Endodermal cell (in vitro differentiated cells): ENCODE data around the gene CLCN7. TPM values are rescaled to one million over a fixed set of nuclear protein-coding genes. Genes with fewer than 3 reads are reported as not detected.

Experiments used
- DNase-seq: peaks from one replicate; pipeline ENCODE4 v3.0.0-alpha.2; 2017
- H3K27ac ChIP-seq: 2 replicates; pipeline ENCODE4 v1.5.1; 2013; ENCODE audit warnings: mild to moderate bottlenecking, low read depth, low read length, moderate library complexity
- H3K27me3 ChIP-seq: 2 replicates; pipeline ENCODE4 v1.6.1; 2013; ENCODE audit warnings: mild to moderate bottlenecking, low read length, moderate library complexity; ENCODE audit not compliant: insufficient read depth, control insufficient read depth, poor library complexity, severe bottlenecking
- H3K36me3 ChIP-seq: 2 replicates; pipeline ENCODE4 v1.7.0; 2013; ENCODE audit warnings: mild to moderate bottlenecking, low read length, moderate library complexity; ENCODE audit not compliant: control insufficient read depth, insufficient read depth
- H3K4me1 ChIP-seq: one replicate; pipeline ENCODE4 v1.7.0; 2013; ENCODE audit warnings: low read length; ENCODE audit not compliant: control insufficient read depth, insufficient read depth
- H3K4me3 ChIP-seq: 2 replicates; pipeline ENCODE4 v1.5.1; 2013; ENCODE audit warnings: mild to moderate bottlenecking, low read length, moderate library complexity
- H3K9ac ChIP-seq: 2 replicates; pipeline ENCODE4 v1.6.1; 2013; ENCODE audit warnings: mild to moderate bottlenecking, low read length, moderate library complexity; ENCODE audit not compliant: poor library complexity, severe bottlenecking; ENCODE audit errors: extremely low read depth
- H3K9me3 ChIP-seq: 2 replicates; pipeline ENCODE4 v1.6.1; 2013; ENCODE audit warnings: mild to moderate bottlenecking, low read length, moderate library complexity; ENCODE audit not compliant: control insufficient read depth
- H3K27ac Mint-ChIP-seq: 2 replicates; pipeline ENCODE4 v1.8.0; 2020; ENCODE audit warnings: mixed read lengths
- H3K27me3 Mint-ChIP-seq: 2 replicates; pipeline ENCODE4 v1.8.0; 2021; ENCODE audit warnings: mild to moderate bottlenecking, mixed read lengths; ENCODE audit not compliant: insufficient read depth
- H3K36me3 Mint-ChIP-seq: 2 replicates; pipeline ENCODE4 v1.8.0; 2020; ENCODE audit warnings: low read depth, mixed read lengths
- H3K4me1 Mint-ChIP-seq: 2 replicates; pipeline ENCODE4 v1.8.0; 2020; ENCODE audit warnings: mixed read lengths
- H3K4me3 Mint-ChIP-seq: 2 replicates; pipeline ENCODE4 v1.8.0; 2020; ENCODE audit warnings: mild to moderate bottlenecking, moderate library complexity, mixed read lengths
- H3K9me3 Mint-ChIP-seq: 2 replicates; pipeline ENCODE4 v1.8.0; 2020; ENCODE audit warnings: mild to moderate bottlenecking, mixed read lengths
- CTCF ChIP-seq: fragments of 200-600 bp; sonication (generic); conservative IDR thresholded peaks from 2 replicates; pipeline ENCODE4 v1.5.0; 2021; ENCODE audit warnings: antibody characterized with exemption, mild to moderate bottlenecking
- WGBS, 2 experiments: methylation state at CpG; one replicate each; pipeline versions ENCODE4 v1.1.5 to v1.1.7; 2013; ENCODE audit warnings: missing lambda C conversion rate in 2 of 2, mixed read lengths in 1 of 2; ENCODE audit not compliant: insufficient coverage in 1 of 2, insufficient read length in 1 of 2; 5-methylcytosine and 5-hydroxymethylcytosine counted together
- total RNA-seq, 2 donors: library from RNA; stranded (reverse); fragmentation: NEBNext Ultra II Directional in 1 of 2; extraction: Animal tissue kit (Norgen Biotek cat#: 25700) in 1 of 2; gene quantifications; 2 replicates in 1 of 2; 3 replicates in 1 of 2; pipeline ENCODE4 v1.2.1, GENCODE V29; 2021

The CLCN7 gene
- total RNA-seq, 2 donors from 2014 or later: 94.4 to 96.7 TPM

GRCh38 chr16:1461146-1461545 is 13.7 kb downstream of the CLCN7 start:
- Histone ChIP-seq H3K9ac (no peak overlapping the region), H3K4me1 (no peaks in the 10 kb centered on the region), H3K9me3 (no peaks in the 10 kb centered on the region), H3K36me3 (peaks cover 14% of the 10 kb centered on the region), H3K27me3 (no peaks in the 10 kb centered on the region), H3K27ac (no peak overlapping the region), H3K4me3 (no peak overlapping the region)
- H3K4me3 Mint-ChIP-seq: no peak overlapping the region
- H3K9me3 Mint-ChIP-seq: no peaks in the 10 kb centered on the region
- peaks cover 31% of the 10 kb centered on the region for H3K36me3 Mint-ChIP-seq
- TF ChIP-seq CTCF: no peak
- no peaks in the 10 kb centered on the region for H3K27me3 Mint-ChIP-seq
- no peaks in the 10 kb centered on the region for H3K4me1 Mint-ChIP-seq
- DNase-seq: no peak
- no peak overlapping the region for H3K27ac Mint-ChIP-seq
- WGBS, 2 experiments: 92 to 96% methylated on average over 11 to 24 of the region's 24 CpGs

GRCh38 chr16:1460602-1461138 is 14.2 kb downstream of the CLCN7 start:
- WGBS, 2 experiments: 93 to 95% methylated on average over 25 to 30 of the region's 30 CpGs
- no peaks in the 10 kb centered on the region for H3K4me1 ChIP-seq
- no peak overlapping the region for H3K9ac ChIP-seq
- peaks cover 14% of the 10 kb centered on the region for H3K36me3 ChIP-seq
- no peaks in the 10 kb centered on the region for H3K27me3 ChIP-seq
- Mint-ChIP-seq H3K27me3 (no peaks in the 10 kb centered on the region), H3K9me3 (no peaks in the 10 kb centered on the region), H3K4me1 (no peaks in the 10 kb centered on the region), H3K4me3 (no peak overlapping the region), H3K27ac (no peak overlapping the region), H3K36me3 (peaks cover 33% of the 10 kb centered on the region)
- no peak overlapping the region for H3K4me3 ChIP-seq
- H3K9me3 ChIP-seq: no peaks in the 10 kb centered on the region
- no peak for DNase-seq
- no peak overlapping the region for H3K27ac ChIP-seq
- no peak for TF ChIP-seq CTCF

- Mint-ChIP-seq H3K27me3 (no peaks in the 10 kb centered on the region), H3K36me3 (peaks cover 31% of the 10 kb centered on the region), H3K4me3 (no peak overlapping the region), H3K9me3 (no peaks in the 10 kb centered on the region), H3K27ac (no peak overlapping the region), H3K4me1 (no peaks in the 10 kb centered on the region)
- H3K4me1 ChIP-seq: no peaks in the 10 kb centered on the region
- no peak for TF ChIP-seq CTCF
- H3K27me3 ChIP-seq: no peaks in the 10 kb centered on the region
- H3K9me3 ChIP-seq: no peaks in the 10 kb centered on the region
- DNase-seq: no peak
- 95% methylated on average over 10 of the region's 10 CpGs; no CpG with 5 or more reads in 1 of the 2 experiments for WGBS, 2 experiments
- no peak overlapping the region for H3K4me3 ChIP-seq
- no peak overlapping the region for H3K27ac ChIP-seq
- H3K9ac ChIP-seq: no peak overlapping the region
- H3K36me3 ChIP-seq: peaks cover 14% of the 10 kb centered on the region
Measured at GRCh38 chr16:1459967-1460366, 14.9 kb downstream of the CLCN7 start.
